A549 (cell line): ENCODE results near the gene SKIDA1. TPM values are rescaled to one million over a fixed set of nuclear protein-coding genes. Genes with fewer than 3 reads are reported as not detected.

Source experiments
- ATAC-seq, 2 experiments: fragments of 200-7000 bp in 1 of 2; fragments of >200 bp in 1 of 2; cut with Nextera tagmentation in 1 of 2; cut with Tn5 transposase in 1 of 2; 3 replicates each; pipeline versions ENCODE4 v1.8.0 to v1.9.1; 2018 to 2020; ENCODE audit warnings: mild to moderate bottlenecking in 1 of 2, moderate library complexity in 1 of 2
- CTCF ChIA-PET: fragments of 300-600 bp; sonication (Branson Sonifier 250); formaldehyde crosslinking; extraction: SDS; loops from one replicate; lab custom pipeline; 2021; ENCODE audit warnings: antibody characterized with exemption, inconsistent platforms; lab: Yijun Ruan, JAX
- POLR2A ChIA-PET: fragments of 350-600 bp; formaldehyde crosslinking; extraction: SDS; loops from one replicate; lab custom pipeline; 2021; ENCODE audit warnings: antibody characterized with exemption, inconsistent platforms; lab: Yijun Ruan, JAX
- DNase-seq, 2 experiments: peaks; one replicate each; pipeline versions ENCODE4 v3.0.0 to v3.0.0-alpha.2; 2011 to 2016; ENCODE audit warnings: low read depth in 1 of 2, low spot score in 1 of 2
- FAIRE-seq: peaks from 2 replicates; lab custom pipeline; 2011; peaks lifted over from hg19 to GRCh38; lab: Jason Lieb, UNC
- H3K27ac ChIP-seq, 2 experiments: fragments of >200 bp; sonication (Bioruptor Twin); formaldehyde crosslinking; 3 replicates each; pipeline ENCODE4 v1.5.1; 2016 to 2017
- H3K4me1 ChIP-seq: fragments of >200 bp; sonication (Bioruptor Twin); formaldehyde crosslinking; 3 replicates; pipeline ENCODE4 v1.6.1; 2016
- H3K4me2 ChIP-seq: fragments of >200 bp; sonication (Bioruptor Twin); formaldehyde crosslinking; 3 replicates; pipeline ENCODE4 v1.6.1; 2016
- H3K4me3 ChIP-seq: fragments of >200 bp; sonication (Bioruptor Twin); formaldehyde crosslinking; 3 replicates; pipeline ENCODE4 v1.5.1; 2016
- H3K9me3 ChIP-seq: fragments of >200 bp; sonication (Bioruptor Twin); formaldehyde crosslinking; 3 replicates; pipeline ENCODE4 v1.6.1; 2016
- ATOH8 ChIP-seq: fragments of 250-450 bp; sonication (Bioruptor Pico); IDR thresholded peaks from 2 replicates; pipeline ENCODE4 v1.5.0; 2020; ENCODE audit warnings: low read depth, mild to moderate bottlenecking, moderate library complexity
- BHLHE40 ChIP-seq: IDR thresholded peaks from 2 replicates; pipeline ENCODE4 v1.6.1; 2012; ENCODE audit warnings: low read depth, low read length, inconsistent platforms
- CBX2 ChIP-seq: fragments of 200-600 bp; sonication (generic); IDR thresholded peaks from 2 replicates; pipeline ENCODE4 v1.6.1; 2016; ENCODE audit warnings: low read depth, mild to moderate bottlenecking, borderline replicate concordance
- CEBPB ChIP-seq, 2 experiments: fragments of >200 bp in 1 of 2; sonication (Bioruptor Twin) in 1 of 2; formaldehyde crosslinking in 1 of 2; IDR thresholded peaks; 2 replicates each; pipeline ENCODE4 v1.6.1; 2012 to 2016
- CHD4 ChIP-seq: fragments of 200-600 bp; sonication (generic); IDR thresholded peaks from 2 replicates; pipeline ENCODE4 v1.6.1; 2016; ENCODE audit warnings: antibody characterized with exemption, mild to moderate bottlenecking, borderline replicate concordance
- CTCF ChIP-seq: fragments of >200 bp; sonication (Bioruptor Twin); formaldehyde crosslinking; IDR thresholded peaks from 3 replicates; pipeline ENCODE4 v1.5.1; 2016
- ESRRA ChIP-seq: fragments of 150-350 bp; IDR thresholded peaks from 2 replicates; pipeline ENCODE4 v1.6.1; 2014; ENCODE audit warnings: mild to moderate bottlenecking, low read length, borderline replicate concordance
- FOSB ChIP-seq: fragments of 250-450 bp; sonication (Bioruptor Pico); IDR thresholded peaks from 2 replicates; pipeline ENCODE4 v1.5.0; 2020; ENCODE audit warnings: mild to moderate bottlenecking, moderate library complexity
- GATA3 ChIP-seq: IDR thresholded peaks from 2 replicates; pipeline ENCODE4 v1.6.1; 2012; ENCODE audit warnings: borderline replicate concordance
- HES2 ChIP-seq: fragments of >200 bp; sonication (Bioruptor Twin); formaldehyde crosslinking; IDR thresholded peaks from 2 replicates; pipeline ENCODE4 v1.6.1; 2016
- JUN ChIP-seq, 2 experiments: fragments of >200 bp; sonication (Bioruptor Twin); formaldehyde crosslinking; IDR thresholded peaks; 2 replicates in 1 of 2; 3 replicates in 1 of 2; pipeline ENCODE4 v1.6.1; 2016 to 2017
- JUNB ChIP-seq: fragments of >200 bp; sonication (Bioruptor Twin); formaldehyde crosslinking; IDR thresholded peaks from 2 replicates; pipeline ENCODE4 v1.6.1; 2016
- KDM5A ChIP-seq: fragments of 200-600 bp; sonication (generic); IDR thresholded peaks from 2 replicates; pipeline ENCODE4 v1.6.1; 2016; ENCODE audit warnings: antibody characterized with exemption, mild to moderate bottlenecking
- MAX ChIP-seq: IDR thresholded peaks from 2 replicates; pipeline ENCODE4 v1.6.1; 2012
- MAZ ChIP-seq: fragments of 150-350 bp; IDR thresholded peaks from 2 replicates; pipeline ENCODE4 v1.6.1; 2014; ENCODE audit warnings: antibody characterized with exemption, low read depth, low read length, borderline replicate concordance
- NPAS2 ChIP-seq: fragments of 250-450 bp; sonication (Bioruptor Pico); IDR thresholded peaks from 2 replicates; pipeline ENCODE4 v1.8.0; 2022; ENCODE audit warnings: mild to moderate bottlenecking, moderate library complexity, borderline replicate concordance
- PBX3 ChIP-seq: IDR thresholded peaks from 2 replicates; pipeline ENCODE4 v1.6.1; 2012
- PHF8 ChIP-seq: fragments of 200-600 bp; sonication (generic); IDR thresholded peaks from 2 replicates; pipeline ENCODE4 v1.6.1; 2016; ENCODE audit warnings: low read depth, mild to moderate bottlenecking, antibody characterized with exemption, moderate library complexity, borderline replicate concordance
- REST ChIP-seq: fragments of 200-600 bp; sonication (generic); IDR thresholded peaks from 2 replicates; pipeline ENCODE4 v1.6.1; 2016; ENCODE audit warnings: antibody characterized with exemption, mild to moderate bottlenecking, moderate library complexity
- RNF2 ChIP-seq: fragments of 200-600 bp; sonication (generic); IDR thresholded peaks from 2 replicates; pipeline ENCODE4 v1.6.1; 2016; ENCODE audit warnings: low read depth, mild to moderate bottlenecking, antibody characterized with exemption, moderate library complexity, borderline replicate concordance
- WGBS: methylation state at CpG from one replicate; pipeline ENCODE4 v1.1.6; 2017; ENCODE audit errors: missing lambda C conversion rate; 5-methylcytosine and 5-hydroxymethylcytosine counted together
- polyA plus RNA-seq, 4 experiments: library from polyadenylated mRNA; depleted of rRNA in 3 of 4; stranded (reverse); fragments of >200 nt; fragmentation: RNase III in 1 of 4; extraction: RNeasy Plus Mini Kit Qiagen cat#74134 plus additional on column Dnase treatment in 1 of 4; gene quantifications; 2 replicates in 3 of 4; 3 replicates in 1 of 4; pipeline ENCODE4 v1.2.3, GENCODE V29; 2011 to 2017

Gene SKIDA1
- polyA plus RNA-seq, 2 of the 4 experiments (the other 2 are of a cell fraction) = 1.0 to 4.1 TPM

GRCh38 chr10:21506351-21506750 lies 19.1 kb downstream of the SKIDA1 start (continued):
- TF ChIP-seq FOSB (CRISPR knock-in tag) (no peak), HES2 (no peak), JUNB (no peak), MAX (no peak), ATOH8 (no peak)
- TF ChIP-seq, all 56 proteins: peak for 0

GRCh38 chr10:21505711-21506278 lies 19.7 kb downstream of the SKIDA1 start:
- peak overlapping the region; percentile 53 for H3K4me2 ChIP-seq
- peak overlapping the region in 1 of 2 experiments; percentile 25; a peak in 2 of 6 replicates for H3K27ac ChIP-seq
- DNase-seq (no peak), FAIRE-seq (no peak), ATAC-seq (peak in 1 of 2 experiments; percentile 48; a peak in 3 of 6 replicates)
- TF ChIP-seq GATA3 (no peak), CHD4 (no peak), HES2 (no peak), NPAS2 (CRISPR knock-in tag) (no peak), CEBPB (IDR thresholded peaks at IDR 0.05) (peak; percentile 33 to 45; a peak in 2 of 4 replicates), REST (no peak), BHLHE40 (no peak)
- ChIA-PET CTCF (interaction anchor here (0.6 to 1.6 kb wide), 3 partner anchors 10 to 448 kb away, joined by 3 to 9 read pairs (median 6); no protein-coding TSS in a partner anchor), POLR2A (no interaction called here)
- 68% methylated on average over 4 of the region's 4 CpGs for WGBS
- H3K4me3 ChIP-seq = no peak overlapping the region
- no peaks in the 10 kb centered on the region for H3K9me3 ChIP-seq
- peaks cover 18% of the 10 kb centered on the region for H3K4me1 ChIP-seq

- no peaks in the 10 kb centered on the region for H3K9me3 ChIP-seq
- H3K4me2 ChIP-seq = no peak overlapping the region
- no peak overlapping the region for H3K27ac ChIP-seq
- ATAC-seq (no peak), DNase-seq (no peak), FAIRE-seq (no peak)
- peaks cover 15% of the 10 kb centered on the region for H3K4me1 ChIP-seq
- ChIA-PET POLR2A (no interaction called here), CTCF (interaction anchor here (1.2 kb wide), 1 partner anchor 229 kb away, joined by 4 read pairs; no protein-coding TSS in a partner anchor)
- 88% methylated on average over 1 of the region's 1 CpG for WGBS
- no peak overlapping the region for H3K4me3 ChIP-seq
- TF ChIP-seq CEBPB (IDR thresholded peaks at IDR 0.05) = no peak
- TF ChIP-seq ESRRA = no peak
- no peak for TF ChIP-seq CBX2
- no peak for TF ChIP-seq JUN (IDR thresholded peaks at IDR 0.05)
Measured at GRCh38 chr10:21503542-21503941, 21.9 kb downstream of the SKIDA1 start.

- peak in 1 of 2 experiments; percentile 18; a peak in 2 of 6 replicates for ATAC-seq
- 93% methylated on average over 3 of the region's 3 CpGs for WGBS
- DNase-seq = no peak
- no peak overlapping the region for H3K4me2 ChIP-seq
- no peak overlapping the region for H3K4me3 ChIP-seq
- no peak for FAIRE-seq
- no peaks in the 10 kb centered on the region for H3K9me3 ChIP-seq
- H3K4me1 ChIP-seq = peaks cover 19% of the 10 kb centered on the region
- ChIA-PET CTCF (interaction anchor here (1.4 kb wide), 1 partner anchor 139 kb away, joined by 4 read pairs; no protein-coding TSS in a partner anchor), POLR2A (interaction anchor here (1.0 kb wide), 1 partner anchor 16 kb away, joined by 3 read pairs; no protein-coding TSS in a partner anchor)
- H3K27ac ChIP-seq = no peak overlapping the region
- TF ChIP-seq HES2 (no peak), JUN (IDR thresholded peaks at IDR 0.05) (no peak), RNF2 (no peak), PHF8 (no peak), ATOH8 (no peak), MAZ (no peak), KDM5A (no peak), CTCF (no peak), PBX3 (no peak)
Measured at GRCh38 chr10:21502348-21502740, 23.1 kb downstream of the SKIDA1 start.
